K562 (cell line): ENCODE results near the gene FOXM1. TPM values are rescaled to one million over a fixed set of nuclear protein-coding genes. Genes with fewer than 3 reads are reported as not detected.

Experiments used
- ATAC-seq: fragments of 200-7000 bp; cut with Tn5 transposase; 3 replicates; pipeline ENCODE4 v1.9.1; 2020; ENCODE audit warnings: moderate library complexity
- BruUV-seq: library from RNA; stranded (reverse); fragments of 400-500 nt; replicated peaks from 2 replicates; lab custom pipeline; 2021; lab: Mats Ljungman, UMichigan
- CTCF ChIA-PET: fragments of 300-600 bp; formaldehyde crosslinking; extraction: SDS; loops from one replicate; lab custom pipeline; 2021; ENCODE audit warnings: low intra/inter-chr PET ratio; lab: Yijun Ruan, JAX
- POLR2A ChIA-PET: fragments of 300-600, 350-650 bp; sonication (Branson Sonifier 250); formaldehyde crosslinking; extraction: SDS; loops from one replicate; lab custom pipeline; 2021; ENCODE audit warnings: antibody characterized with exemption, inconsistent platforms; lab: Yijun Ruan, JAX
- DNase-seq, 4 experiments: peaks; one replicate each; pipeline versions ENCODE4 v3.0.0 to v3.0.0-alpha.2; 2011 to 2018; ENCODE audit warnings: low spot score in 3 of 4, mixed read lengths in 3 of 4; ENCODE audit errors: extremely low read depth in 1 of 4
- FAIRE-seq: peaks from 2 replicates; lab custom pipeline; 2011; peaks lifted over from hg19 to GRCh38; lab: Jason Lieb, UNC
- H2AFZ ChIP-seq: 2 replicates; pipeline ENCODE4 v1.6.0; 2011; ENCODE audit warnings: low read depth, low read length, control low read depth, inconsistent platforms
- H3K27ac ChIP-seq: fragments of 200-600 bp; 3 replicates; pipeline ENCODE4 v1.8.0; 2011; ENCODE audit warnings: low read depth, mild to moderate bottlenecking, control low read depth, inconsistent platforms, low read length, moderate library complexity, mixed read lengths; ENCODE audit errors: extremely low read depth
- H3K27me3 ChIP-seq, 2 experiments: fragments of 300-600 bp in 1 of 2; 2 replicates in 1 of 2; 3 replicates in 1 of 2; pipeline versions ENCODE4 v1.6.0 to v1.8.0; 2011; ENCODE audit warnings: inconsistent platforms in 2 of 2, low read length in 2 of 2, mild to moderate bottlenecking in 1 of 2, mixed read lengths in 1 of 2, moderate library complexity in 1 of 2; ENCODE audit not compliant: control insufficient read depth in 2 of 2, insufficient read depth in 2 of 2
- H3K36me3 ChIP-seq: fragments of 300-600 bp; 3 replicates; pipeline ENCODE4 v1.8.0; 2011; ENCODE audit warnings: mild to moderate bottlenecking, low read length, inconsistent platforms; ENCODE audit not compliant: control insufficient read depth, insufficient read depth
- H3K4me1 ChIP-seq, 2 experiments: fragments of 200-600 bp in 1 of 2; replicated peaks in 1 of 2; 2 replicates in 1 of 2; 3 replicates in 1 of 2; pipeline versions ENCODE4 v1.5.1 to v1.8.0; 2011; ENCODE audit warnings: inconsistent platforms in 2 of 2, low read length in 2 of 2, mild to moderate bottlenecking in 1 of 2, mixed read lengths in 1 of 2, moderate library complexity in 1 of 2; ENCODE audit not compliant: control insufficient read depth in 2 of 2, insufficient read depth in 2 of 2
- H3K4me2 ChIP-seq: 2 replicates; pipeline ENCODE4 v1.6.1; 2011; ENCODE audit warnings: low read length, control low read depth, inconsistent platforms, mixed read lengths; ENCODE audit not compliant: insufficient read depth
- H3K4me3 ChIP-seq: fragments of 200-600 bp; sonication (generic), shearing (Covaris generic); 2 replicates; pipeline ENCODE4 v1.5.1; 2016; ENCODE audit warnings: control low read depth, inconsistent platforms
- H3K79me2 ChIP-seq: fragments of 200-600 bp; 3 replicates; pipeline ENCODE4 v1.8.0; 2011; ENCODE audit warnings: low read length, inconsistent platforms; ENCODE audit not compliant: control insufficient read depth, insufficient read depth
- H3K9ac ChIP-seq, 2 experiments: 2 replicates each; pipeline versions ENCODE4 v1.6.0 to v1.6.1; 2011; ENCODE audit warnings: low read depth in 2 of 2, low read length in 2 of 2, control low read depth in 1 of 2, inconsistent platforms in 1 of 2, mild to moderate bottlenecking in 1 of 2, mixed read lengths in 1 of 2; ENCODE audit not compliant: insufficient read depth in 1 of 2
- H3K9me1 ChIP-seq: one replicate; pipeline ENCODE4 v1.6.0; 2011; ENCODE audit warnings: inconsistent platforms, mild to moderate bottlenecking, low read length, moderate library complexity; ENCODE audit not compliant: control insufficient read depth, insufficient read depth
- H3K9me3 ChIP-seq: replicated peaks from 2 replicates; pipeline ENCODE4 v1.5.1; 2011; ENCODE audit warnings: low read depth, low read length, inconsistent platforms; ENCODE audit not compliant: control insufficient read depth, insufficient read depth
- H4K20me1 ChIP-seq: replicated peaks from 2 replicates; pipeline ENCODE4 v1.6.1; 2011; ENCODE audit warnings: low read length, inconsistent platforms, mixed read lengths; ENCODE audit not compliant: control insufficient read depth, insufficient read depth
- ATF3 ChIP-seq, 2 experiments: fragments of 450-650 bp in 1 of 2; sonication (generic) in 1 of 2; formaldehyde crosslinking in 1 of 2; IDR thresholded peaks in 1 of 2; conservative IDR thresholded peaks in 1 of 2; 2 replicates each; pipeline versions ENCODE4 v1.6.1 to v1.8.1; 2016 to 2023; ENCODE audit warnings: mild to moderate bottlenecking in 2 of 2, moderate library complexity in 2 of 2, inconsistent platforms in 1 of 2, missing genetic modification reagents in 1 of 2
- BACH1 ChIP-seq: fragments of 200-800 bp; sonication (Bioruptor generic); IDR thresholded peaks from 2 replicates; pipeline ENCODE4 v1.6.1; 2016; ENCODE audit warnings: missing genetic modification characterization, missing compliant biosample characterization
- CBFA2T2 ChIP-seq: fragments of 450-650 bp; conservative IDR thresholded peaks from 2 replicates; pipeline ENCODE4 v1.6.1; 2017; ENCODE audit warnings: mild to moderate bottlenecking
- ELF4 ChIP-seq: fragments of 450-650 bp; formaldehyde crosslinking; IDR thresholded peaks from 2 replicates; pipeline ENCODE4 v1.4.0; 2022; ENCODE audit warnings: missing genetic modification characterization
- ETV6 ChIP-seq, 3 experiments: fragments of 150-350 bp in 1 of 3; sonication (generic) in 1 of 3; formaldehyde crosslinking in 1 of 3; IDR thresholded peaks; 2 replicates each; pipeline versions ENCODE4 v1.6.1 to v1.8.0; 2014 to 2022; ENCODE audit warnings: borderline replicate concordance in 2 of 3, low read depth in 2 of 3, antibody characterized with exemption in 1 of 3, low read length in 1 of 3, mild to moderate bottlenecking in 1 of 3, missing genetic modification reagents in 1 of 3
- HMBOX1 ChIP-seq: sonication (generic); IDR thresholded peaks from 2 replicates; pipeline ENCODE4 v1.6.1; 2016
- HMG20A ChIP-seq: fragments of 450-650 bp; formaldehyde crosslinking; conservative IDR thresholded peaks from 2 replicates; pipeline ENCODE4 v1.4.0; 2020; ENCODE audit warnings: mild to moderate bottlenecking, mixed read lengths
- HNRNPH1 ChIP-seq: fragments of 200-400 bp; formaldehyde crosslinking; optimal IDR thresholded peaks from 2 replicates; pipeline ENCODE3; 2017; ENCODE audit warnings: low read depth, mild to moderate bottlenecking, low read length, moderate library complexity
- HSF4 ChIP-seq: fragments of 250-450 bp; sonication (Bioruptor Pico); IDR thresholded peaks from 2 replicates; pipeline ENCODE4 v2.1.2; 2022; ENCODE audit warnings: mild to moderate bottlenecking, moderate library complexity, borderline replicate concordance
- PBX2 ChIP-seq, 2 experiments: IDR thresholded peaks in 1 of 2; conservative IDR thresholded peaks in 1 of 2; 2 replicates each; pipeline ENCODE4 v1.6.1; 2016; ENCODE audit warnings: low read depth in 2 of 2, mild to moderate bottlenecking in 1 of 2, missing compliant biosample characterization in 1 of 2, missing genetic modification characterization in 1 of 2, moderate library complexity in 1 of 2
- POLR2A ChIP-seq: fragments of 450-650 bp; conservative IDR thresholded peaks from 2 replicates; pipeline ENCODE4 v1.6.1; 2016
- POLR2G ChIP-seq: fragments of 200-400 bp; formaldehyde crosslinking; IDR thresholded peaks from 2 replicates; pipeline ENCODE4 v1.6.1; 2017; ENCODE audit warnings: low read depth, mild to moderate bottlenecking, antibody characterized with exemption, low read length, moderate library complexity
- STAT5A ChIP-seq: IDR thresholded peaks from 2 replicates; pipeline ENCODE4 v1.6.1; 2012; ENCODE audit warnings: low read length, inconsistent platforms, borderline replicate concordance
- TSC22D4 ChIP-seq: fragments of 450-650 bp; IDR thresholded peaks from 2 replicates; pipeline ENCODE4 v1.6.1; 2016; ENCODE audit warnings: missing genetic modification characterization, missing biosample characterization, control low read depth
- ZBTB7A ChIP-seq: IDR thresholded peaks from 2 replicates; pipeline ENCODE4 v1.6.1; 2011; ENCODE audit warnings: low read depth, mild to moderate bottlenecking, low read length, moderate library complexity, borderline replicate concordance; ENCODE audit not compliant: control insufficient read depth
- WGBS: fragments of 100-300 bp; shearing (Covaris generic); methylation state at CpG from one replicate; pipeline ENCODE4 v1.1.6; 2016; ENCODE audit warnings: low coverage, mixed read lengths; ENCODE audit not compliant: insufficient coverage; ENCODE audit errors: missing lambda C conversion rate; 5-methylcytosine and 5-hydroxymethylcytosine counted together
- in situ Hi-C: fragments of 300-500 bp; cut with MboI; formaldehyde crosslinking; loops from 4 replicates; pipeline ENCODE4 v1.15.0; 2018; ENCODE audit warnings: inconsistent platforms, mixed read lengths
- intact Hi-C: fragments of 100-400 bp; cut with micrococcal nuclease; formaldehyde crosslinking; loops from 2 replicates; pipeline ENCODE4 v1.14.2; 2022
- polyA plus RNA-seq, 8 experiments: library from polyadenylated mRNA; depleted of rRNA in 4 of 8; stranded (reverse) in 5 of 8; unstranded in 3 of 8; fragments of >200 nt; fragmentation: Nextera tagmentation in 2 of 8; fragmentation: Illumina TruSeq in 1 of 8; extraction: Ambion mirVana in 2 of 8; extraction: Trizol in 1 of 8; gene quantifications; 2 replicates each; pipeline versions ENCODE4 v1.2.1 to v1.2.3, GENCODE V29; 2011 to 2014; ENCODE audit warnings: inconsistent platforms in 1 of 8, missing spikeins in 1 of 8
- total RNA-seq, 7 experiments: library from RNA; depleted of rRNA in 6 of 7; stranded (reverse); fragments of >200 nt in 6 of 7; fragmentation: Illumina TruSeq in 2 of 7; extraction: Trizol in 2 of 7; gene quantifications; 2 replicates each; pipeline versions ENCODE4 v1.2.1 to v1.2.3, GENCODE V29; 2011 to 2021; ENCODE audit warnings: low replicate concordance in 1 of 7

Gene FOXM1
- total and polyA plus RNA-seq, 9 of the 15 experiments (the other 6 are each of a cell fraction or from before 2014, with no cell fraction given), result 8.9 to 46.9 (median 17.2) TPM

GRCh38 chr12:2851931-2852330 lies 25.0 kb downstream of the FOXM1 start:
- intact Hi-C loops, result no loop called here
- TF ChIP-seq PBX2 (CRISPR knock-in tag; IDR thresholded peaks at IDR 0.05; ENCODE audit: low read depth) (no peak), PBX2 (tag; conservative IDR thresholded peaks at IDR 0.05; ENCODE audit: low read depth) (no peak), TSC22D4 (tag) (no peak), STAT5A (no peak), HMBOX1 (no peak), ATF3 (IDR thresholded peaks at IDR 0.05) (no peak), ATF3 (CRISPR knock-in tag; conservative IDR thresholded peaks at IDR 0.05) (no peak), HNRNPH1 (no peak), ETV6 (IDR thresholded peaks at IDR 0.05; ENCODE audit: borderline replicate concordance in 1 of 2, low read depth in 2 of 2, low read length in 1 of 2) (no peak), ETV6 (CRISPR knock-in tag; IDR thresholded peaks at IDR 0.05; ENCODE audit: borderline replicate concordance) (no peak), HSF4 (no peak), BACH1 (no peak), ZBTB7A (no peak), POLR2A (no peak), ELF4 (CRISPR knock-in tag) (no peak), POLR2G (no peak), CBFA2T2 (no peak), HMG20A (no peak)

More at GRCh38 chr12:2851931-2852330, 25.0 kb downstream of the FOXM1 start:
- no peaks in the 10 kb centered on the region for H3K27me3 ChIP-seq
- ATAC-seq, result no peak
- peaks cover 2 to 4% of the 10 kb centered on the region in 2 experiments; a peak in 3 of 5 replicates for H3K4me1 ChIP-seq
- no peaks in the 10 kb centered on the region for H3K9me1 ChIP-seq
- no peaks in the 10 kb centered on the region for H3K79me2 ChIP-seq
- H3K36me3 ChIP-seq, result no peaks in the 10 kb centered on the region
- ChIA-PET CTCF (no interaction called here), POLR2A (no interaction called here)
- no peak for DNase-seq
- in situ Hi-C loops, result no loop called here
- no peaks in the 10 kb centered on the region for H4K20me1 ChIP-seq
- H2AFZ ChIP-seq, result no peak overlapping the region
- no peak overlapping the region for H3K4me3 ChIP-seq
- 88% methylated on average over 1 of the region's 3 CpGs for WGBS
- no TSS peak for BruUV-seq
- H3K4me2 ChIP-seq, result no peak overlapping the region
- H3K9ac ChIP-seq, result no peak overlapping the region
- H3K9me3 ChIP-seq, result no peaks in the 10 kb centered on the region
- FAIRE-seq, result no peak
- H3K27ac ChIP-seq, result no peak overlapping the region
